NCI-H1694 treated with DMSO at 0.1 percent for 48 hours (cell line): Measurements from ENCODE around the gene GATAD2B.

ENCODE experiments used
- DNase-seq: peaks from one replicate; lab custom pipeline; 2025; lab: John Stamatoyannopoulos, UW

GATAD2B gene

DNA sequence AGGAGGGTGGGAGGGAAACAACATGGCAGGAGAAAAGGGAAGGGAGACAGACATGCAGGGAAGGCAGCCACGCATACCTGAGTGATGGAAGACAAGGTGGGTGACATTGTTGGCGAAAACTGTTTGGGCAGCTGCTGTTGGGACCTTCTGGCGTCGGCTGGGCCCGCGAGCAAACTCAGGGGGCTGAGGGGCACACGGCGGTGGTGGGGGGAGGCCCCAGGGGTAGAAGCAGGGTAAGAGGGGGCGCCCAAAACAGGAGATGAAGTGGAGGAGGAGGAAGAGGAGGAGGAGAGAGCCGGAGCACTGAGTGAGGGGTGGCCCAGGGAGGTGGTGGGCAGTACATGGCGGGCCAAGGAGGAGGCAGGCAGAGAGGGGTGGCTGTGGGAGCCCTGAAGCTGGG is 28.4 kb upstream of the GATAD2B start:
- no peak for DNase-seq

DNA sequence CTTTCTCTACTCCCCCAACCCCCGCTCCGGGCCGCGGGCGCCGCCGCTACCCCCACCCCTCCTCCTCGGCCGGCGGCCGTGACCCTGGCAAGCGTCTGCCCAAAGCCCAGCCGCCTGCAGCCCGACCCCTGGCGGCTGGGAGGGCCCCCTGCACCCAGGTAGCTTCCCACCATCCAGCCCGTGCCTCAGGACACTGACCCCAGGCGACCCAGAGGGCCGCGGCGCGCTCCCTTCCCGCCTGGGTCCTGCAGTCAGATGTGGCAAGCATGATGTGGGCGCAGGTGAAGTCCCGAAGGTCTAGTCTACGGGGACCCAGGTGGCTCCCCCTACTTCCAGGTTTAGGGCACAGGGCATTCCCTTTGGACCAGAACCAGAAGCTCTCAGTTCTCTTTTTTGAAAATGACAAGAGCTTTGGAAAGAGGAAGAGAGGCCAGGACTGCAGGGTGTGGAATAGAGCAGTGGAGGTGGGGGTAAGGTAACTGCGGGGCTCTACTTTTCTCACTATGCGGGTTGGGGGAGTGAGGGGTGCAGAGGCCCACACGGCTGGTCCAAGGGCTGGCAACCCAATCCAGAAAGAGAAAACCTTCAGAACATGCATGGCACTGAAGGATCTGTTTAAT is 24.0 kb upstream of the GATAD2B start, which contains the start of gene DENND4B:
TSS of gene DENND4B (minus strand) at position 97 of the 620 bp plus-strand sequence. CDS start 2,344 bp downstream, outside the sequence.
- DNase-seq = peak; percentile 67

- peak; percentile 50 for DNase-seq
Measured at GRCh38 chr1:153945795-153946621, 23.2 kb upstream of the GATAD2B start.

GRCh38 chr1:153945131-153945794 is 22.5 kb upstream of the GATAD2B start:
- DNase-seq = no peak

- no peak for DNase-seq
Measured at GRCh38 chr1:153944827-153945117, 22.0 kb upstream of the GATAD2B start.

DNA sequence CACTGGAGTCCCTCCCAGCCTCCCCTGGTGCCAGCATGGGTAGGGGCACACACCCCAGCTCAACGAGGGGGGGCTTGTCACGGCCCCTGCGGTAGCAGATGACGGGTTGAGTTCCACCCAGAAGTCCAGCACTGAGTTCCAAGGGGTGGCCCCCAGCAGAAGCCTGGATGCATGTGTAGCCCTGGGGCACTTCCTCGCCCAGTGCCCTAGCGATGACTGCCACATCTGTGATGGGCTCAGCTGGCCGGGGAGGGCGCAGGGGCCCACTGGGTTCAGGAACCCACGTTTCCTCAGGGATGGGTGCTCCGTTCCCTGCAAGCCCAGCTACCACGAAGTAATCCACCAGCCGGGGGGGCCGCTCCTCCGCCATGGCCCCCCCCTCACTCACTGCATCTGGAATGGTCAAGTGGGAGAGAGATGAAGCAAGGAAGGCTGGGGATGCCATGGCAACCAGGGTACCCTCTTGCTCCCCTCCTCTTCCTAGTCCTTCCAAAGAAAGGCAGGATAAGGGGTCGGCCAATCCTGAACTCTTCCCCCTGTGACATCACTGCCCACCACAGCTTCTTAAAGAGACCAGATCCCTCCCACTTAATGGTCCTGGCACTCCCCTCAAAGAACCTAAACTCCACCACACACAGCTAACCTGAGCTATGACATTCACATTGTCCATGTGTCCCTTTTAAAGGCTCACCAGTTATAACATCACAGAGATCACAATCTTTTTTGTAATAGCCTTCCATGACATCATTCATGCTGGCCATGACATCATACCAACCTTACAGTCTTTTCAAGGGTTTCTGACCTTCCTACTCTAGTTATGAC is 21.4 kb upstream of the GATAD2B start:
- DNase-seq = no peak

DNA sequence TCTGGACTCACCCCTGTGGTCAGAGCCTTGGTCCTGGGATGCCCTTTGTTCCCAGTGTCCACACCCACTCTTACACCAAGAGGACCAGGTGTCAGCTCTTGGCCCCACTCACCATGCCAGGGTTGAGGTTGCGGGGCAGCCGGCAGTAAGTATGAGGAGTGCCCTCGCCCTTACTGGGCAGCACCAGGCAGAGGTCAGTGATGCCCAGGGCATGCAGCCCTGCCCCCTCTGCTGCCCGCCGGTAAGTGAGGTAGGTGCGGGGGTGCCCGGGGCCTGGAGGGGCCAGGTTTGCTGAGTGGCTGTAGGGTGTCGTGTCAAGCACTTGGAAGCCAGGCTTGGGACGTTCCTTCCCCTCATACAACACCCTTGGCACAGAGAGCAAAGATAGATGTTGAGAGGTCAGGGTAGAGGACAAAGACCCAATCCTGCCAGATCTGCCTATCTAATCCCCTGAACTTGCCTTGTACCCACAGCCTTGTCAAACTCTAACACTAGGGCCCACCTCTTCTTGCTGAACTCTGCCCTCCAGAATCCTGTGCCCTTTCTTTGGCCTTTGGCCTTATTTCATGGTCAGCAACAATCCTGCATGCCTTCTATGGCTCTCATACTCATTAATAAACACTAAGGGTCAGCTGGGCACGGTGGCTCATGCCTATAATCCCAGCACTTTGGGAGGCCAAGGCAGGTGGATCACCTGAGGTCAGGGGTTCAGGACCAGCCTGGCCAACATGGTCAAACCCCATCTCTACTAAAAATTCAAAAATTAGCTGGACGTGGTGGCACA is 20.2 kb upstream of the GATAD2B start:
- DNase-seq = no peak

- no peak for DNase-seq
Measured at GRCh38 chr1:153941826-153942725, 19.3 kb upstream of the GATAD2B start.

GRCh38 chr1:153940756-153941155 is 18.0 kb upstream of the GATAD2B start:
- no peak for DNase-seq

GRCh38 chr1:153939476-153939875 is 16.7 kb upstream of the GATAD2B start:
- DNase-seq = no peak

GRCh38 chr1:153938996-153939395 is 16.2 kb upstream of the GATAD2B start:
- DNase-seq = no peak

GRCh38 chr1:153937331-153937730 is 14.6 kb upstream of the GATAD2B start:
- no peak for DNase-seq

GRCh38 chr1:153936011-153936802 is 13.4 kb upstream of the GATAD2B start:
- peak; percentile 41 for DNase-seq

DNA sequence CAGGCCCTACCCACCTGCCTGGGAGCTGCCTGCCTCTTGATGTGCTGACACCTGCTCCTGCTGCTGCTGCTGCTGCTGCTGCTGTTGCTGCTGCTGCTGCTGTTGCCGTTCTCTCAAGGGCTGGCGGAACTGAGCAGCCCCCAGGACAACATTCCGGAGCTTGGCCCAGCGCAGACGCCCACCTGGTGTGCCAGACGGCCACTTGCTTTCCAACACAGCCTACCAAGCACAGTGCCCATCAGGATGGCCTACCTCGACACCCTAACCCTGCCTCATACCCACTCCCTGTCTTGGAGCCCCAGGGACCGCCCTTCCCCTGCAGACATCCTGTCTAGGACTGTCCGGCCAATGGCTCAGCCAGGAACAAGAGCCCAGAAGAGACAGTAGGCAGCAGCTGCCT is 12.0 kb upstream of the GATAD2B start:
- no peak for DNase-seq

GRCh38 chr1:153933955-153934354 is 11.2 kb upstream of the GATAD2B start:
- DNase-seq = no peak

DNA sequence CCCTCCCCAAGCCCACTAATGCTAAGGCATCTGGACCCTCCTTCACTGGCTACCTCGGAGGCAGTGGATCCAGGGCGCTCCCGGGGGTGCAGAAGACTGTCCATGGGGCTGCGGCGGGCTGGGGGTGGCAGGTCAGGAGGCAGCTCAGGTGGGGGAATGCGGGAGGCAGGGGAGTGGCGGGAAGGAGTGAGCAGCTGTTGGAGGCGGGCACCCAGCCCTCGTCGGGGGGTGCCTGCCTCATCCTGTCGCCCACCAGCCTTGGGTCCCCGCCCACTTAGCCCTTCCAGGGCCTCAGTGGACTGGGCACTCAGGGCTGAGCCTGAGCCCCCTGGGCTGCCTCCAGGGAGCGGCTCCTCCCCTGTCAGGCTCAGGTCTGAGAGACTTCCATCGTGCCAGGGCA is 10.7 kb upstream of the GATAD2B start:
- no peak for DNase-seq

GRCh38 chr1:153932156-153933131 is 9.7 kb upstream of the GATAD2B start:
- no peak for DNase-seq
